Measurements from ENCODE around the gene NCF4. TPM values are rescaled to one million over a fixed set of nuclear protein-coding genes. Genes with fewer than 3 reads are reported as not detected.

The NCF4 gene
- total RNA-seq, 1 donor from 2014 or later, result not detected

DNA sequence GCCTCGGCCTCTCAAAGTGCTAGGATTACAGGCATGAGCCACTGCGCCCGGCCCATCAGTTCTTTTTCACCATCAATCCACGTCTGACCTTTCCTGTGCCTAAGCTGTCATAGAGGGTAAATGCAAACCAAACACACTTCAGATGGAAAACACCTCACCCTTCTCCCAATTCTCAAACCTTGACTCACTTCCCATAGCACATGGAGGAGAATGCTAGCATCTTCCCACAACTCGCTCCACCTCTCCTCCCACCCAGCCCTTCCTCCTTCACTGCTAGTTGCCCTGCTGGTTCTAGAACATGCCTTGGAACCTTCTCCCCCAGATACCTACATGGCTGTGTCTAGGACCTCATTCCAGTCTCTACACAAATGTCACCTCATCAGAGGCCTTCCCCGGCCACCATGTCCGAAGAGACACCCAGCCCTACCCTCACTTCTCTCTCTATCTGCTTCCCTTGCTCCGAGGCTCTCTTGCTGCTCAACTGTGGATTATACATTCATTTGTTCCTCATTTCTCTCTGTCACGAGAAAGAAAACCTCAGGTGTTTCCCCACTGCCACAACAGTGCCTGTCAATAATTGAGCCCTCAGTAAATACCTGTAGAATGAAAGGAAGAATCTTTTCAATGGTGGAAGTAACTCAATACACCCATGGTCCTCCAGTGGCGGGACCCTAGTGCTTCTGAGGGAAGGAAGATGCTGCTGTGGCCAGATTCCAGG is 21.3 kb upstream of the NCF4 start:
- H3K27me3 ChIP-seq (ENCODE audit: control insufficient read depth, insufficient read depth, low read length), result no peaks in the 10 kb centered on the region
- TF ChIP-seq, protein P1, sequence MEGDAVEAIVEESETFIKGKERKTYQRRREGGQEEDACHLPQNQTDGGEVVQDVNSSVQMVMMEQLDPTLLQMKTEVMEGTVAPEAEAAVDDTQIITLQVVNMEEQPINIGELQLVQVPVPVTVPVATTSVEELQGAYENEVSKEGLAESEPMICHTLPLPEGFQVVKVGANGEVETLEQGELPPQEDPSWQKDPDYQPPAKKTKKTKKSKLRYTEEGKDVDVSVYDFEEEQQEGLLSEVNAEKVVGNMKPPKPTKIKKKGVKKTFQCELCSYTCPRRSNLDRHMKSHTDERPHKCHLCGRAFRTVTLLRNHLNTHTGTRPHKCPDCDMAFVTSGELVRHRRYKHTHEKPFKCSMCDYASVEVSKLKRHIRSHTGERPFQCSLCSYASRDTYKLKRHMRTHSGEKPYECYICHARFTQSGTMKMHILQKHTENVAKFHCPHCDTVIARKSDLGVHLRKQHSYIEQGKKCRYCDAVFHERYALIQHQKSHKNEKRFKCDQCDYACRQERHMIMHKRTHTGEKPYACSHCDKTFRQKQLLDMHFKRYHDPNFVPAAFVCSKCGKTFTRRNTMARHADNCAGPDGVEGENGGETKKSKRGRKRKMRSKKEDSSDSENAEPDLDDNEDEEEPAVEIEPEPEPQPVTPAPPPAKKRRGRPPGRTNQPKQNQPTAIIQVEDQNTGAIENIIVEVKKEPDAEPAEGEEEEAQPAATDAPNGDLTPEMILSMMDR (IDR thresholded peaks at IDR 0.05; ENCODE audit: insufficient read depth, low read length, poor library complexity, severe bottlenecking), result no peak
- DNase-seq (ENCODE audit: low read depth), result no peak
- H3K36me3 ChIP-seq (ENCODE audit: control insufficient read depth, insufficient read depth, low read length), result no peaks in the 10 kb centered on the region
- H3K4me3 ChIP-seq (ENCODE audit: low read depth, low read length), result no peak overlapping the region

DNA sequence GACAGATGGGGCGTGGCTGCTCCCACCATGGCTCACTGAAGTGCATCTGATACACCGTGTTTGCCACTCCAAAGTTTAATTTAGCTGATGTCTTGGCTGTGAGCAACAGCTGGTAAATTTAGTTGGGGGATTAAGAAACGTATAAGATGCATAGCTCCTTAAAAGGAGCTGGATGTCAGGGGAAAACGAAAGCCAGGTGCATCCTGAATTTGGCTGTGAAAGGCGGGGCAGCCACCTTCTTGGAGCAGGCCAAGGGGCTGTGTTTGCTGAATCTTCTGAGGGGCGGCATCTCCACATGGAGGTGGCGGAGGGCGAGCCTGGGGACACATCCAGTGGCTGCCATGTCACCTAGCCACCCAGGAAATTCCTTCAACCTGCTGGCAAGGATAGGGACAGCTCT is 20.7 kb upstream of the NCF4 start:
- TF ChIP-seq, protein P1 (IDR thresholded peaks at IDR 0.05; ENCODE audit: insufficient read depth, low read length, poor library complexity, severe bottlenecking), result no peak
- no peak for DNase-seq (ENCODE audit: low read depth)
- Histone ChIP-seq H3K27me3 (ENCODE audit: control insufficient read depth, insufficient read depth, low read length) (no peaks in the 10 kb centered on the region), H3K36me3 (ENCODE audit: control insufficient read depth, insufficient read depth, low read length) (no peaks in the 10 kb centered on the region), H3K4me3 (ENCODE audit: low read depth, low read length) (no peak overlapping the region)

DNA sequence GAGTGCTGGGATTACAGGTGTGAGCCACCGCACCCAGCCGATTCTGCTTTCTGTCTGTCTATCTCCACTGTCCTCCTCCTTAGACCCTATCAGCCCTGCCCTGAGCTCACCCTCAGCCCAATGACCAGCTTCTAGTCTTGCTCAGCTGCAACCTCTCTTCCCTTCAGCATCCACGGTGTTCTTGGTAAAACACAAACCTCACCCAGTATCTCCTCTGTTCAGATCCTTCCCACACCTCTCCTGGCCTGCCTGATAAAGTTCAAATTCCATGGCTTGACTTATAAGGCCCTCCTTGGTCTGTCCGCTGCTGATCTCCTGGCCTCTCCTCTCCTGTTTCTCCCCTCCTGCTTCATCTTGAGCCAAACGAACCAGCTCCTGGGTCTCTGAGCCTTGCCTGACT is 14.5 kb upstream of the NCF4 start:
- Histone ChIP-seq H3K4me3 (ENCODE audit: low read depth, low read length) (no peak overlapping the region), H3K27me3 (ENCODE audit: control insufficient read depth, insufficient read depth, low read length) (peaks cover 8% of the 10 kb centered on the region)
- DNase-seq (ENCODE audit: low read depth), result no peak

DNA sequence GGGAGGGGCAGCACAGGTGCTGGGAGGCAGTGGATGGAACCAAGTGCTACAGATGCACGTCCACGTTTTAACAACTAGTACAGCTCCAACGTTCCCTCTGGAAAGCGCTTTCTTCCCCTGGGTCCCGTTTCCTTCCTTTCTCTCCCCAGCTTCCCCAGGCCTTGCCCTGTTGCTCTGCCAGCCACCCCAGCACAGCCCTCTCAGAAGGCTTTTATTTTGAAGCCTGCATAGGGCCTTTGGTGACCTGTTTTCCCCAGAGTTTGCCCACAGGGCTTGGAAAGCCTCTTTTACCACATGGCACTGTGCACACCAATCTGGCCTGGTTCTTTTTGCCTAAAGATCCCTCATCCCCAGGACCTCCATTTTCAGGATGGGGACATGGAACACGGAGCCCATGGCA is 13.9 kb upstream of the NCF4 start:
- no peak overlapping the region for H3K4me3 ChIP-seq (ENCODE audit: low read depth, low read length)
- TF ChIP-seq, protein P1 (IDR thresholded peaks at IDR 0.05; ENCODE audit: insufficient read depth, low read length, poor library complexity, severe bottlenecking), result no peak
- H3K27me3 ChIP-seq (ENCODE audit: control insufficient read depth, insufficient read depth, low read length), result peaks cover 8% of the 10 kb centered on the region
- H3K36me3 ChIP-seq (ENCODE audit: control insufficient read depth, insufficient read depth, low read length), result no peaks in the 10 kb centered on the region
- no peak for DNase-seq (ENCODE audit: low read depth)

More for the DNA sequence above, 14.5 kb upstream of the NCF4 start:
- TF ChIP-seq, protein P1 (IDR thresholded peaks at IDR 0.05; ENCODE audit: insufficient read depth, low read length, poor library complexity, severe bottlenecking), result no peak
- H3K36me3 ChIP-seq (ENCODE audit: control insufficient read depth, insufficient read depth, low read length), result no peaks in the 10 kb centered on the region

DNA sequence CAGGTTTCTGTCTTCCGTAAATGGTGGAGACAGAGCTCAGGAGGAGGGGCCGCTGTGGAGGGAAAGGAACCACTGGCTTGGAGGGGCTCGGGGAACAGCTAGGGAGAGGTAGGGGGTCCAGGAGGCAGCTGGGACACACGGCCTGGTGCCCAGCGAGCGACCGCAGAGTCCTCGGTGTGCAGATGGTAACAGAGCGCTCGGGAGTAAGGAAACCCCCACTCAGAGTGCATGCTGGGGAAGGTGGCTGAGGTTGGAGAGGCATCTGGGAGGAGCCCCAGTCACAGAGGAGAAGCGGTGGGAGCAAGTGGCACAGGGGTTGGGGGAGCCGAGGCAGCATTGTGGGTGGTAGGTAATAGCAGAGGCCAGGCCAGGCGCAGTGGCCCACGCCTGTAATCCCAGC is 10.8 kb upstream of the NCF4 start:
- no peak for DNase-seq (ENCODE audit: low read depth)
- no peaks in the 10 kb centered on the region for H3K36me3 ChIP-seq (ENCODE audit: control insufficient read depth, insufficient read depth, low read length)
- H3K27me3 ChIP-seq (ENCODE audit: control insufficient read depth, insufficient read depth, low read length), result peaks cover 8% of the 10 kb centered on the region
- no peak overlapping the region for H3K4me3 ChIP-seq (ENCODE audit: low read depth, low read length)
- TF ChIP-seq, protein P1 (IDR thresholded peaks at IDR 0.05; ENCODE audit: insufficient read depth, low read length, poor library complexity, severe bottlenecking), result no peak

DNA sequence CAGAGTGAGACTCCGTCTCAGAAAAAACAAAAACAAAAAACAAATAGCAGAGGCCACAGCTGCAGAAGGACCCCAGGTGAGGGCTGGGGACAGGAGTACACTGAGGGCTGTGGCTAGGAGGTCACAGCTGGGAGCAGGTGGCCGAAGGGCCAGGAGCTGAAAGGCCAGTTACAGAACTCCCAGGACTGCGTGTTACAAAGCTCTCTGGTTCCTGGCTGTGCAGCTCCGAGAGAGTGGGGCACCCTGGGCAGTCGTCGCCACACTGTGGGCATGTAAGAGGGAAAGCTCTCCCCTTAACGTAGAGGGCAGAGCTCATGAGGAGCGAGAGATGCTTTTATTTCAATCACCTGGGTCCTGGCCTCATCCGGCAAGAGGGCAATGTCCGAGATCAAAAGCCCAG is 10.1 kb upstream of the NCF4 start:
- TF ChIP-seq, protein P1 (IDR thresholded peaks at IDR 0.05; ENCODE audit: insufficient read depth, low read length, poor library complexity, severe bottlenecking), result no peak
- no peak for DNase-seq (ENCODE audit: low read depth)
- no peaks in the 10 kb centered on the region for H3K36me3 ChIP-seq (ENCODE audit: control insufficient read depth, insufficient read depth, low read length)
- peaks cover 9% of the 10 kb centered on the region for H3K27me3 ChIP-seq (ENCODE audit: control insufficient read depth, insufficient read depth, low read length)
- no peak overlapping the region for H3K4me3 ChIP-seq (ENCODE audit: low read depth, low read length)

Measured in kidney epithelial cell (primary cell).